Measurements from ENCODE around the gene DNAAF3. TPM values are rescaled to one million over a fixed set of nuclear protein-coding genes. Genes with fewer than 3 reads are reported as not detected.

The DNAAF3 gene
- total RNA-seq, 1 experiment from 2014 or later: 4.2 TPM

GRCh38 chr19:55199620-55200204 lies 33.3 kb upstream of the DNAAF3 start:
- H3K27me3 ChIP-seq (ENCODE audit: low read length): no peaks in the 10 kb centered on the region
- no peak overlapping the region for H2AFZ ChIP-seq (ENCODE audit: low read length)
- H3K9me2 ChIP-seq (replicated peaks; ENCODE audit: insufficient read depth, low read length): no peaks in the 10 kb centered on the region
- no peaks in the 10 kb centered on the region for H3K79me2 ChIP-seq (ENCODE audit: low read length)
- H4K20me1 ChIP-seq (ENCODE audit: insufficient read depth, low read depth, low read length): no peaks in the 10 kb centered on the region
- no peak overlapping the region for H3K4me2 ChIP-seq (ENCODE audit: low read depth, low read length, poor library complexity, severe bottlenecking)
- no peaks in the 10 kb centered on the region for H3K36me3 ChIP-seq (ENCODE audit: insufficient read depth, low read length)
- H3K9me3 ChIP-seq (ENCODE audit: low read length): no peaks in the 10 kb centered on the region
- H3K4me1 ChIP-seq (ENCODE audit: low read length): no peaks in the 10 kb centered on the region
- no peak overlapping the region for H3K9ac ChIP-seq (ENCODE audit: low read length)
- no peak overlapping the region for H3K4me3 ChIP-seq (ENCODE audit: low read length)
- no peak for DNase-seq
- no peak overlapping the region for H3K27ac ChIP-seq (ENCODE audit: low read length)

GRCh38 chr19:55198651-55199050 lies 32.2 kb upstream of the DNAAF3 start:
- DNase-seq: no peak
- H3K27me3 ChIP-seq (ENCODE audit: low read length): no peaks in the 10 kb centered on the region
- H3K36me3 ChIP-seq (ENCODE audit: insufficient read depth, low read length): no peaks in the 10 kb centered on the region
- no peak overlapping the region for H2AFZ ChIP-seq (ENCODE audit: low read length)
- no peaks in the 10 kb centered on the region for H3K79me2 ChIP-seq (ENCODE audit: low read length)
- H4K20me1 ChIP-seq (ENCODE audit: insufficient read depth, low read depth, low read length): no peaks in the 10 kb centered on the region
- no peaks in the 10 kb centered on the region for H3K4me1 ChIP-seq (ENCODE audit: low read length)
- H3K9me2 ChIP-seq (replicated peaks; ENCODE audit: insufficient read depth, low read length): no peaks in the 10 kb centered on the region
- H3K9me3 ChIP-seq (ENCODE audit: low read length): no peaks in the 10 kb centered on the region
- H3K4me2 ChIP-seq (ENCODE audit: low read depth, low read length, poor library complexity, severe bottlenecking): no peak overlapping the region
- H3K27ac ChIP-seq (ENCODE audit: low read length): no peak overlapping the region
- H3K4me3 ChIP-seq (ENCODE audit: low read length): no peak overlapping the region
- H3K9ac ChIP-seq (ENCODE audit: low read length): no peak overlapping the region

- Histone ChIP-seq H3K9ac (ENCODE audit: low read length) (no peak overlapping the region), H4K20me1 (ENCODE audit: insufficient read depth, low read depth, low read length) (no peaks in the 10 kb centered on the region), H3K4me1 (ENCODE audit: low read length) (no peaks in the 10 kb centered on the region), H2AFZ (ENCODE audit: low read length) (no peak overlapping the region), H3K27ac (ENCODE audit: low read length) (no peak overlapping the region), H3K79me2 (ENCODE audit: low read length) (no peaks in the 10 kb centered on the region), H3K36me3 (ENCODE audit: insufficient read depth, low read length) (no peaks in the 10 kb centered on the region), H3K9me3 (ENCODE audit: low read length) (no peaks in the 10 kb centered on the region), H3K27me3 (ENCODE audit: low read length) (no peaks in the 10 kb centered on the region), H3K9me2 (replicated peaks; ENCODE audit: insufficient read depth, low read length) (no peaks in the 10 kb centered on the region), H3K4me3 (ENCODE audit: low read length) (no peak overlapping the region), H3K4me2 (ENCODE audit: low read depth, low read length, poor library complexity, severe bottlenecking) (no peak overlapping the region)
- peak; percentile 88 for DNase-seq
These were observed 31.1 kb upstream of the DNAAF3 start for GRCh38 chr19:55197528-55197927.

- H3K9me3 ChIP-seq (ENCODE audit: low read length): no peaks in the 10 kb centered on the region
- H3K79me2 ChIP-seq (ENCODE audit: low read length): no peaks in the 10 kb centered on the region
- H3K4me1 ChIP-seq (ENCODE audit: low read length): no peaks in the 10 kb centered on the region
- no peaks in the 10 kb centered on the region for H3K36me3 ChIP-seq (ENCODE audit: insufficient read depth, low read length)
- H3K4me2 ChIP-seq (ENCODE audit: low read depth, low read length, poor library complexity, severe bottlenecking): no peak overlapping the region
- no peak overlapping the region for H2AFZ ChIP-seq (ENCODE audit: low read length)
- DNase-seq: peak; percentile 71
- no peak overlapping the region for H3K27ac ChIP-seq (ENCODE audit: low read length)
- H4K20me1 ChIP-seq (ENCODE audit: insufficient read depth, low read depth, low read length): no peaks in the 10 kb centered on the region
- H3K9me2 ChIP-seq (replicated peaks; ENCODE audit: insufficient read depth, low read length): no peaks in the 10 kb centered on the region
- H3K4me3 ChIP-seq (ENCODE audit: low read length): no peak overlapping the region
- H3K27me3 ChIP-seq (ENCODE audit: low read length): no peaks in the 10 kb centered on the region
- no peak overlapping the region for H3K9ac ChIP-seq (ENCODE audit: low read length)
These were observed 30.4 kb upstream of the DNAAF3 start for GRCh38 chr19:55196803-55197202.

- no peaks in the 10 kb centered on the region for H3K4me1 ChIP-seq (ENCODE audit: low read length)
- H3K9me3 ChIP-seq (ENCODE audit: low read length): no peaks in the 10 kb centered on the region
- no peak overlapping the region for H3K4me2 ChIP-seq (ENCODE audit: low read depth, low read length, poor library complexity, severe bottlenecking)
- no peak overlapping the region for H3K9ac ChIP-seq (ENCODE audit: low read length)
- no peaks in the 10 kb centered on the region for H3K79me2 ChIP-seq (ENCODE audit: low read length)
- no peak overlapping the region for H3K27ac ChIP-seq (ENCODE audit: low read length)
- no peak overlapping the region for H3K4me3 ChIP-seq (ENCODE audit: low read length)
- H3K36me3 ChIP-seq (ENCODE audit: insufficient read depth, low read length): no peaks in the 10 kb centered on the region
- no peaks in the 10 kb centered on the region for H3K9me2 ChIP-seq (replicated peaks; ENCODE audit: insufficient read depth, low read length)
- H3K27me3 ChIP-seq (ENCODE audit: low read length): no peaks in the 10 kb centered on the region
- DNase-seq: no peak
- H4K20me1 ChIP-seq (ENCODE audit: insufficient read depth, low read depth, low read length): no peaks in the 10 kb centered on the region
- no peak overlapping the region for H2AFZ ChIP-seq (ENCODE audit: low read length)
These were observed 27.1 kb upstream of the DNAAF3 start for GRCh38 chr19:55193481-55193880.

- H3K4me1 ChIP-seq (ENCODE audit: low read length): no peaks in the 10 kb centered on the region
- H4K20me1 ChIP-seq (ENCODE audit: insufficient read depth, low read depth, low read length): no peaks in the 10 kb centered on the region
- no peak overlapping the region for H2AFZ ChIP-seq (ENCODE audit: low read length)
- no peak overlapping the region for H3K9ac ChIP-seq (ENCODE audit: low read length)
- no peaks in the 10 kb centered on the region for H3K27me3 ChIP-seq (ENCODE audit: low read length)
- no peak for DNase-seq
- no peak overlapping the region for H3K4me2 ChIP-seq (ENCODE audit: low read depth, low read length, poor library complexity, severe bottlenecking)
- H3K79me2 ChIP-seq (ENCODE audit: low read length): no peaks in the 10 kb centered on the region
- H3K27ac ChIP-seq (ENCODE audit: low read length): no peak overlapping the region
- no peaks in the 10 kb centered on the region for H3K9me3 ChIP-seq (ENCODE audit: low read length)
- no peaks in the 10 kb centered on the region for H3K9me2 ChIP-seq (replicated peaks; ENCODE audit: insufficient read depth, low read length)
- no peaks in the 10 kb centered on the region for H3K36me3 ChIP-seq (ENCODE audit: insufficient read depth, low read length)
- no peak overlapping the region for H3K4me3 ChIP-seq (ENCODE audit: low read length)
These were observed 23.0 kb upstream of the DNAAF3 start for GRCh38 chr19:55189403-55189835.

- no peaks in the 10 kb centered on the region for H3K9me2 ChIP-seq (replicated peaks; ENCODE audit: insufficient read depth, low read length)
- H3K4me3 ChIP-seq (ENCODE audit: low read length): no peak overlapping the region
- H3K4me2 ChIP-seq (ENCODE audit: low read depth, low read length, poor library complexity, severe bottlenecking): no peak overlapping the region
- no peaks in the 10 kb centered on the region for H3K27me3 ChIP-seq (ENCODE audit: low read length)
- H3K9ac ChIP-seq (ENCODE audit: low read length): no peak overlapping the region
- DNase-seq: no peak
- no peaks in the 10 kb centered on the region for H4K20me1 ChIP-seq (ENCODE audit: insufficient read depth, low read depth, low read length)
- H3K27ac ChIP-seq (ENCODE audit: low read length): no peak overlapping the region
- H3K9me3 ChIP-seq (ENCODE audit: low read length): no peaks in the 10 kb centered on the region
- H3K4me1 ChIP-seq (ENCODE audit: low read length): no peaks in the 10 kb centered on the region
- H2AFZ ChIP-seq (ENCODE audit: low read length): no peak overlapping the region
- H3K36me3 ChIP-seq (ENCODE audit: insufficient read depth, low read length): no peaks in the 10 kb centered on the region
- no peaks in the 10 kb centered on the region for H3K79me2 ChIP-seq (ENCODE audit: low read length)
These were observed 22.2 kb upstream of the DNAAF3 start for GRCh38 chr19:55188625-55189024.

- Histone ChIP-seq H3K27ac (ENCODE audit: low read length) (no peak overlapping the region), H3K36me3 (ENCODE audit: insufficient read depth, low read length) (no peaks in the 10 kb centered on the region), H3K9ac (ENCODE audit: low read length) (no peak overlapping the region), H3K9me3 (ENCODE audit: low read length) (no peaks in the 10 kb centered on the region), H3K4me1 (ENCODE audit: low read length) (no peaks in the 10 kb centered on the region), H3K9me2 (replicated peaks; ENCODE audit: insufficient read depth, low read length) (no peaks in the 10 kb centered on the region), H3K4me3 (ENCODE audit: low read length) (no peak overlapping the region), H3K27me3 (ENCODE audit: low read length) (no peaks in the 10 kb centered on the region), H4K20me1 (ENCODE audit: insufficient read depth, low read depth, low read length) (no peaks in the 10 kb centered on the region), H3K4me2 (ENCODE audit: low read depth, low read length, poor library complexity, severe bottlenecking) (no peak overlapping the region), H3K79me2 (ENCODE audit: low read length) (no peaks in the 10 kb centered on the region), H2AFZ (ENCODE audit: low read length) (no peak overlapping the region)
- DNase-seq: no peak
These were observed 19.7 kb upstream of the DNAAF3 start for GRCh38 chr19:55186080-55186479.

- no peak overlapping the region for H2AFZ ChIP-seq (ENCODE audit: low read length)
- peaks cover 16% of the 10 kb centered on the region for H3K4me1 ChIP-seq (ENCODE audit: low read length)
- H3K27me3 ChIP-seq (ENCODE audit: low read length): no peaks in the 10 kb centered on the region
- no peaks in the 10 kb centered on the region for H3K9me2 ChIP-seq (replicated peaks; ENCODE audit: insufficient read depth, low read length)
- H3K4me2 ChIP-seq (ENCODE audit: low read depth, low read length, poor library complexity, severe bottlenecking): no peak overlapping the region
- no peak overlapping the region for H3K9ac ChIP-seq (ENCODE audit: low read length)
- no peaks in the 10 kb centered on the region for H3K36me3 ChIP-seq (ENCODE audit: insufficient read depth, low read length)
- no peaks in the 10 kb centered on the region for H3K9me3 ChIP-seq (ENCODE audit: low read length)
- no peak overlapping the region for H3K27ac ChIP-seq (ENCODE audit: low read length)
- peaks cover 7% of the 10 kb centered on the region for H4K20me1 ChIP-seq (ENCODE audit: insufficient read depth, low read depth, low read length)
- no peak overlapping the region for H3K4me3 ChIP-seq (ENCODE audit: low read length)
- H3K79me2 ChIP-seq (ENCODE audit: low read length): no peaks in the 10 kb centered on the region
- no peak for DNase-seq
These were observed 15.3 kb upstream of the DNAAF3 start for GRCh38 chr19:55181740-55182139.
